Spleen (tissue), 11 donors: ENCODE measurements around the gene PGAP3. TPM values are rescaled to one million over a fixed set of nuclear protein-coding genes. Genes with fewer than 3 reads are reported as not detected.
"Not testable (repeated sequence)": the region's sequence is repeated elsewhere in the genome, so short reads cannot be mapped to it uniquely, and the experiment has no call there.

Experiments used
- DNase-seq: peaks from one replicate; pipeline ENCODE4 v3.0.0-alpha.2; 2020
- H3K27ac ChIP-seq, 8 donors: fragments of 200-600 bp; sonication (generic) in 7 of 8; 1 replicate in 4 of 8; 2 replicates in 4 of 8; pipeline versions ENCODE4 v1.5.0 to v1.8.0; 2016 to 2021; ENCODE audit warnings: inconsistent platforms in 4 of 8, mild to moderate bottlenecking in 4 of 8, moderate library complexity in 1 of 8
- H3K27me3 ChIP-seq, 7 donors: fragments of 200-600 bp; sonication (generic) in 6 of 7; replicated peaks in 1 of 7; 1 replicate in 4 of 7; 2 replicates in 3 of 7; pipeline versions ENCODE4 v1.5.0 to v1.8.0; 2016 to 2021; ENCODE audit warnings: inconsistent platforms in 3 of 7, mild to moderate bottlenecking in 1 of 7
- H3K36me3 ChIP-seq, 6 donors: fragments of 200-600 bp; sonication (generic) in 5 of 6; 1 replicate in 4 of 6; 2 replicates in 2 of 6; pipeline versions ENCODE4 v1.5.0 to v1.8.0; 2016 to 2021; ENCODE audit warnings: inconsistent platforms in 2 of 6
- H3K4me1 ChIP-seq, 6 donors: fragments of 200-600 bp; sonication (generic) in 5 of 6; 1 replicate in 3 of 6; 2 replicates in 3 of 6; pipeline versions ENCODE4 v1.5.0 to v1.8.0; 2016 to 2021; ENCODE audit warnings: inconsistent platforms in 3 of 6
- H3K4me3 ChIP-seq, 8 donors: fragments of 200-600 bp; sonication (generic) in 7 of 8; 1 replicate in 4 of 8; 2 replicates in 4 of 8; pipeline versions ENCODE4 v1.5.0 to v1.8.0; 2016 to 2021; ENCODE audit warnings: inconsistent platforms in 4 of 8, mild to moderate bottlenecking in 4 of 8, moderate library complexity in 2 of 8
- H3K9me3 ChIP-seq, 8 donors: fragments of 200-600 bp; sonication (generic) in 7 of 8; 1 replicate in 4 of 8; 2 replicates in 4 of 8; pipeline versions ENCODE4 v1.5.0 to v1.8.0; 2016 to 2021; ENCODE audit warnings: inconsistent platforms in 4 of 8
- CTCF ChIP-seq, 11 experiments: fragments of 200-600 bp in 7 of 11; fragments of 450-650 bp in 4 of 11; sonication (generic) in 4 of 11; IDR thresholded peaks in 8 of 11; conservative IDR thresholded peaks in 3 of 11; 1 replicate in 7 of 11; 2 replicates in 4 of 11; pipeline versions ENCODE4 v1.4.0 to v1.8.0; 2016 to 2021; ENCODE audit warnings: antibody characterized with exemption in 11 of 11, inconsistent platforms in 4 of 11, mild to moderate bottlenecking in 1 of 11
- POLR2A ChIP-seq, 3 donors: fragments of 450-650 bp; IDR thresholded peaks; one replicate each; pipeline ENCODE4 v1.5.1; 2017; ENCODE audit warnings: antibody characterized with exemption in 3 of 3, mild to moderate bottlenecking in 1 of 3
- POLR2AphosphoS5 ChIP-seq, 3 donors: sonication (generic); formaldehyde crosslinking; IDR thresholded peaks; one replicate each; pipeline ENCODE4 v1.5.1; 2017; ENCODE audit warnings: antibody characterized with exemption in 3 of 3
- WGBS, 5 donors: extraction: QIAGEN DNeasy Blood & Tissue Kit in 3 of 5; methylation state at CpG; one replicate each; pipeline versions ENCODE4 v1.1.5 to v1.1.7; 2013 to 2018; 5-methylcytosine and 5-hydroxymethylcytosine counted together
- intact Hi-C: fragments of 100-400 bp; cut with DNase I; formaldehyde crosslinking; loops from one replicate; pipeline ENCODE4 v1.15.0; 2023; ENCODE audit warnings: low total_unique reads
- polyA plus RNA-seq, 3 donors: library from polyadenylated mRNA; stranded (reverse); fragments of 200-250 nt; gene quantifications; one replicate each; pipeline ENCODE4 v1.2.1, GENCODE V29; 2013
- total RNA-seq, 7 donors: library from RNA; depleted of rRNA in 3 of 7; stranded (reverse); fragments of >200 nt in 3 of 7; fragmentation: NEBNext Ultra II Directional in 4 of 7; extraction: Animal tissue kit (Norgen Biotek cat#: 25700) in 4 of 7; gene quantifications; one replicate each; pipeline versions ENCODE4 v1.1.0 to v1.2.1, GENCODE V29; 2016 to 2021
- donor health status: healthy with polysubstance abuse.
- donor health status: DM: no; HTN: no; CAD: no; lungs with moderate emphysema.
- donor health status: DM: no; HTN: no; CAD: no.
- donor health status: Bipolar disorder and iron deficiency.
- donor health status: healthy.
- donor health status: DM: no; HTN: no; CAD: no.
- donor health status: DM: yes; HTN: yes; CAD: no.

Gene PGAP3
- total and polyA plus RNA-seq, 10 donors, result 11.5 to 27.4 (median 19.5) TPM

GRCh38 chr17:39699818-39700147, 11.9 kb upstream of the PGAP3 start, which contains the start of gene ERBB2:
ERBB2 (plus strand) TSS chr17:39700064; CDS start chr17:39700239, 175 bp downstream.
- H3K27me3 ChIP-seq, result peaks cover 0 to 40% (median 24%) of the 10 kb centered on the region in 7 donors
- peak within 1 kb of the TSS in 6 of 8 donors; percentile 10 to 70 (median 51) for H3K27ac ChIP-seq
- intact Hi-C loops, result no loop called here
- peaks cover 0 to 22% (median 5%) of the 10 kb centered on the region in 6 donors for H3K4me1 ChIP-seq
- TF ChIP-seq POLR2A (IDR thresholded peaks at IDR 0.05) (no peak), POLR2AphosphoS5 (IDR thresholded peaks at IDR 0.05) (peak; percentile 37 to 62 (median 41)), CTCF (IDR thresholded peaks at IDR 0.05 in 8 of 11, conservative IDR thresholded peaks at IDR 0.05 in 3 of 11) (no peak)
- no peak for DNase-seq
- peaks cover 0 to 6% (median 0%) of the 10 kb centered on the region in 6 donors for H3K36me3 ChIP-seq
- 12 to 18% (median 16%) methylated on average over 12 to 20 of the region's 20 CpGs for WGBS, 5 donors
- no peaks in the 10 kb centered on the region for H3K9me3 ChIP-seq
- peak within 1 kb of the TSS; percentile 31 to 66 (median 42) for H3K4me3 ChIP-seq

GRCh38 chr17:39699157-39699817, 11.4 kb upstream of the PGAP3 start:
- intact Hi-C loops, DNase-seq, H3K36me3 ChIP-seq, H3K9me3 ChIP-seq: not testable (repeated sequence)
- 51 to 62% (median 59%) methylated on average over 11 of the region's 11 CpGs for WGBS, 5 donors
- Histone ChIP-seq H3K4me1 (peaks cover 0 to 22% (median 5%) of the 10 kb centered on the region in 6 donors), H3K27me3 (peaks cover 0 to 40% (median 24%) of the 10 kb centered on the region in 7 donors), H3K4me3 (peak overlapping the region; percentile 31 to 66 (median 42)), H3K27ac (peak overlapping the region in 4 of 8 donors; percentile 10 to 70 (median 51))

DNA sequence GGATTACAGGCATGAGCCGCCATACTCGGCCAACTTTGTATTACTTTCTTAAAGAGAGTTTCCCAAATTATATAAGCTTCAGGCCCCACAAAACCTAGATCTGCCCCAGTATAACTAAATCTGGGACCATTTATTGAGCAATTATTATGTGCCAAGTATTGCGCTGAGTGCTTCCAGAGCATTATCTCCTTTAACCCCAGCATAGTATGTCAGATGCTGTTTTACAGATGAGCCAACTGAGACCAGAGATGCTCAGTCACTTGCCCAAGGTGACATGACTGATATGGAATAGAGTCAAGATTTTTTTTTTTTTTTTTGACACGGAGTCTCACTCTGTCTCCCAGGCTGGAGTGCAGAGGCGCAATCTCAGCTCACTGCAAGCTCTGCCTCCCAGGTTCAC, 10.1 kb upstream of the PGAP3 start:
- no peak for TF ChIP-seq CTCF (IDR thresholded peaks at IDR 0.05 in 8 of 11, conservative IDR thresholded peaks at IDR 0.05 in 3 of 11)
- TF ChIP-seq POLR2AphosphoS5 (IDR thresholded peaks at IDR 0.05), result no peak
- no peak for TF ChIP-seq POLR2A (IDR thresholded peaks at IDR 0.05)
- DNase-seq, result no peak
- Histone ChIP-seq H3K4me3 (no peak overlapping the region), H3K4me1 (peaks cover 0 to 22% (median 5%) of the 10 kb centered on the region in 6 donors), H3K27me3 (peaks cover 0 to 40% (median 24%) of the 10 kb centered on the region in 7 donors), H3K36me3 (peaks cover 0 to 6% (median 0%) of the 10 kb centered on the region in 6 donors), H3K9me3 (no peaks in the 10 kb centered on the region), H3K27ac (no peak overlapping the region)
- intact Hi-C loops, result no loop called here
- WGBS, 5 donors, result 93 to 99% (median 93%) methylated on average over 5 of the region's 5 CpGs

GRCh38 chr17:39696731-39697130, 8.9 kb upstream of the PGAP3 start:
- H3K36me3 ChIP-seq, result peaks cover 0 to 6% (median 0%) of the 10 kb centered on the region in 6 donors
- no peak for DNase-seq
- TF ChIP-seq POLR2AphosphoS5 (IDR thresholded peaks at IDR 0.05) (no peak), POLR2A (IDR thresholded peaks at IDR 0.05) (no peak), CTCF (IDR thresholded peaks at IDR 0.05 in 8 of 11, conservative IDR thresholded peaks at IDR 0.05 in 3 of 11) (no peak)
- H3K4me1 ChIP-seq, result peaks cover 0 to 22% (median 5%) of the 10 kb centered on the region in 6 donors
- WGBS, 5 donors, result 82 to 96% (median 88%) methylated on average over 5 to 6 of the region's 6 CpGs
- H3K9me3 ChIP-seq, result no peaks in the 10 kb centered on the region
- H3K4me3 ChIP-seq, result no peak overlapping the region
- intact Hi-C loops, result no loop called here
- H3K27me3 ChIP-seq, result peaks cover 0 to 34% (median 24%) of the 10 kb centered on the region in 7 donors
- no peak overlapping the region for H3K27ac ChIP-seq
